Heart left ventricle (tissue), 13 donors: ENCODE results near the gene TRIM5.

Source experiments
- POLR2A ChIP-seq, 2 donors: fragments of 450-650 bp; IDR thresholded peaks; one replicate each; pipeline ENCODE4 v1.6.1; 2017; ENCODE audit warnings: antibody characterized with exemption in 2 of 2, mild to moderate bottlenecking in 2 of 2, moderate library complexity in 2 of 2
- TF ChIP-seq, protein P1 (sequence below), 12 donors: fragments of 200-600 bp; sonication (generic) in 4 of 12; IDR thresholded peaks; one replicate each; pipeline versions ENCODE4 v1.5.0 to v1.8.0; 2018 to 2022; ENCODE audit warnings: antibody characterized with exemption in 12 of 12, mild to moderate bottlenecking in 5 of 12
- donor health status: ischemic (EF 13 %, LVEDD 7.1; RV severe dilation, severe dysfunction).
- donor health status: DM: no; HTN: yes; CAD: no.
- donor health status: DM: no; HTN: no; CAD: no.
- donor health status: ischemic (EF 25% LVEDD 6.9; RV normal size, moderate dysfunction).
- donor health status: ischemic (EF 25% LVEDD 5.7; RV mildly dilated, moderate dysfunction).
- donor health status: ischemic (EF 35%, LVEDD 5.7; RV mildly dilated, moderate dysfunction).
- donor health status: nonischemic (EF 11% LVEDD 7.7; RV severe dilation, severe dysfunction).
- donor health status: DM: yes; HTN: yes; CAD: no.
- donor health status: PGD.
- donor health status: ischemic (EF 29% LVEDD 5.4; RV normal size, mild dysfunction).
- donor health status: nonischemic (EF 23%, LVEDD 6.1; RV moderate dilation, normal function).

DNA sequence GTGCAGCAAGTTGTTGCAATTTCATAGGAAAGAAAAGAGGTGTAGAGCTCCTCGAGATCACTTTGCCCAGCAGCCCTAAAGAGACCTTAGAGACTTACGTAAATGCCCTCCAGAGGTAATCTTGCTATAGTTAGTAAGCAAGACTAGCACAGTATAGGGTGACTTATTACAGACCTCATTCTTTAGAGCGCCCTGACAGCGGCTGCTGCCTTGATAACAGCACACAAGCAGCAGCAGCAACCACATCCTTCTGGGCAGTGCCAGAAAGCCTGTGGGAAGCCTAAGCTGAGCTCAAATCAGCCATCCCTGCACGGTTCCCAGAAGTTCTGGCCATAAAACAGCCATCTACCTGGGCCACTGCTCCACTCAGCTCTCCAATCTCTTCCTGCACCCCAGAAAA is 28.8 kb upstream of the TRIM5 start:
- TF ChIP-seq, protein P1, sequence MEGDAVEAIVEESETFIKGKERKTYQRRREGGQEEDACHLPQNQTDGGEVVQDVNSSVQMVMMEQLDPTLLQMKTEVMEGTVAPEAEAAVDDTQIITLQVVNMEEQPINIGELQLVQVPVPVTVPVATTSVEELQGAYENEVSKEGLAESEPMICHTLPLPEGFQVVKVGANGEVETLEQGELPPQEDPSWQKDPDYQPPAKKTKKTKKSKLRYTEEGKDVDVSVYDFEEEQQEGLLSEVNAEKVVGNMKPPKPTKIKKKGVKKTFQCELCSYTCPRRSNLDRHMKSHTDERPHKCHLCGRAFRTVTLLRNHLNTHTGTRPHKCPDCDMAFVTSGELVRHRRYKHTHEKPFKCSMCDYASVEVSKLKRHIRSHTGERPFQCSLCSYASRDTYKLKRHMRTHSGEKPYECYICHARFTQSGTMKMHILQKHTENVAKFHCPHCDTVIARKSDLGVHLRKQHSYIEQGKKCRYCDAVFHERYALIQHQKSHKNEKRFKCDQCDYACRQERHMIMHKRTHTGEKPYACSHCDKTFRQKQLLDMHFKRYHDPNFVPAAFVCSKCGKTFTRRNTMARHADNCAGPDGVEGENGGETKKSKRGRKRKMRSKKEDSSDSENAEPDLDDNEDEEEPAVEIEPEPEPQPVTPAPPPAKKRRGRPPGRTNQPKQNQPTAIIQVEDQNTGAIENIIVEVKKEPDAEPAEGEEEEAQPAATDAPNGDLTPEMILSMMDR (IDR thresholded peaks at IDR 0.05) = no peak
- no peak for TF ChIP-seq POLR2A (IDR thresholded peaks at IDR 0.05)
